Measurements from ENCODE around the gene BMERB1. TPM values are rescaled to one million over a fixed set of nuclear protein-coding genes. Genes with fewer than 3 reads are reported as not detected.

BMERB1 gene
- total and polyA plus RNA-seq, 10 donors: 5.6 to 36.5 (median 19.0) TPM

GRCh38 chr16:15509593-15510535 lies 75.5 kb downstream of the BMERB1 start:
- Histone ChIP-seq H3K27me3 (replicated peaks in 1 of 7) (peaks cover 0 to 3% (median 0%) of the 10 kb centered on the region in 7 donors), H3K4me3 (no peak overlapping the region), H3K4me1 (peaks cover 0 to 8% (median 0%) of the 10 kb centered on the region in 6 donors), H3K9me3 (no peaks in the 10 kb centered on the region), H3K27ac (no peak overlapping the region), H3K36me3 (no peaks in the 10 kb centered on the region)
- intact Hi-C loops (cut with DNase I; ENCODE audit: low total_unique reads): no loop called here
- TF ChIP-seq CTCF (IDR thresholded peaks at IDR 0.05 in 8 of 11, conservative IDR thresholded peaks at IDR 0.05 in 3 of 11) (no peak), POLR2A (IDR thresholded peaks at IDR 0.05) (no peak), POLR2AphosphoS5 (IDR thresholded peaks at IDR 0.05) (no peak)
- WGBS, 5 donors: 83 to 88% (median 85%) methylated on average over 19 of the region's 19 CpGs
- DNase-seq: no peak

- intact Hi-C loops (cut with DNase I; ENCODE audit: low total_unique reads): no loop called here
- Histone ChIP-seq H3K36me3 (no peaks in the 10 kb centered on the region), H3K9me3 (no peaks in the 10 kb centered on the region), H3K4me3 (no peak overlapping the region), H3K4me1 (peaks cover 0 to 8% (median 0%) of the 10 kb centered on the region in 6 donors), H3K27me3 (replicated peaks in 1 of 7) (peaks cover 0 to 3% (median 0%) of the 10 kb centered on the region in 7 donors), H3K27ac (no peak overlapping the region)
- no peak for DNase-seq
- TF ChIP-seq POLR2A (IDR thresholded peaks at IDR 0.05) (no peak), CTCF (IDR thresholded peaks at IDR 0.05 in 8 of 11, conservative IDR thresholded peaks at IDR 0.05 in 3 of 11) (no peak), POLR2AphosphoS5 (IDR thresholded peaks at IDR 0.05) (no peak)
- WGBS, 5 donors: 80 to 87% (median 84%) methylated on average over 6 of the region's 6 CpGs
Observed at GRCh38 chr16:15510992-15511391, 76.6 kb downstream of the BMERB1 start.

GRCh38 chr16:15511759-15512487 lies 77.5 kb downstream of the BMERB1 start:
- H3K4me1 ChIP-seq: peaks cover 0 to 7% (median 0%) of the 10 kb centered on the region in 6 donors
- TF ChIP-seq CTCF (IDR thresholded peaks at IDR 0.05 in 8 of 11, conservative IDR thresholded peaks at IDR 0.05 in 3 of 11) (no peak), POLR2A (IDR thresholded peaks at IDR 0.05) (no peak), POLR2AphosphoS5 (IDR thresholded peaks at IDR 0.05) (no peak)
- H3K9me3 ChIP-seq: no peaks in the 10 kb centered on the region
- no peak overlapping the region for H3K27ac ChIP-seq
- WGBS, 5 donors: 94 to 96% (median 95%) methylated on average over 11 of the region's 11 CpGs
- intact Hi-C loops (cut with DNase I; ENCODE audit: low total_unique reads): no loop called here
- no peak overlapping the region for H3K4me3 ChIP-seq
- peaks cover 0 to 3% (median 0%) of the 10 kb centered on the region in 7 donors for H3K27me3 ChIP-seq (replicated peaks in 1 of 7)
- H3K36me3 ChIP-seq: peaks cover 0 to 5% (median 0%) of the 10 kb centered on the region in 6 donors
- DNase-seq: no peak
